NCI-H2081 treated with DMSO at 0.1 percent for 48 hours (cell line): Measurements from ENCODE around the gene VPS35.
A peak's percentile ranks its signal among the peaks of the same experiment; 100 is the strongest.
"Not testable (repeated sequence)": the region's sequence is repeated elsewhere in the genome, so short reads cannot be mapped to it uniquely, and the experiment has no call there.

Experiments used
- DNase-seq: peaks from one replicate; lab custom pipeline; 2025; lab: John Stamatoyannopoulos, UW

VPS35 gene

DNA sequence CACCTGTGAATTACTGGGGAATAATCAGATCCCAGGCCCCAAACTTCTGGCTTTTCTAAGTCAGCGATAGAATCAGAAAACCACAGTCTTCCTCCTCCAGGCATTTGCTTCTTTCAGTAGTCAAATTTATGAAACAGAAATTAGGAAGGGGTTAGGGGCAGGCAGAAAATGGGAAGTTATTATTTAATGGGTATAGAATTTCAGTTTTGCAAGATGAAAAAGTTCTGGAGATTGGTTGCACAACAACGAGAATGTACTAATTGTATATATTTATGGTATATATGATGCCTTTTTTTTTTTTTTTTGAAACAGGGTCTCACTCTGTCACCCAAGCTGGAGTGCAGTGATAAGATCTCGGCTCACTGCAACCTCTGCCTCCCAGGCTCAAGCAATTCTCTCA, 23.9 kb upstream of the VPS35 start:
- DNase-seq: no peak

DNA sequence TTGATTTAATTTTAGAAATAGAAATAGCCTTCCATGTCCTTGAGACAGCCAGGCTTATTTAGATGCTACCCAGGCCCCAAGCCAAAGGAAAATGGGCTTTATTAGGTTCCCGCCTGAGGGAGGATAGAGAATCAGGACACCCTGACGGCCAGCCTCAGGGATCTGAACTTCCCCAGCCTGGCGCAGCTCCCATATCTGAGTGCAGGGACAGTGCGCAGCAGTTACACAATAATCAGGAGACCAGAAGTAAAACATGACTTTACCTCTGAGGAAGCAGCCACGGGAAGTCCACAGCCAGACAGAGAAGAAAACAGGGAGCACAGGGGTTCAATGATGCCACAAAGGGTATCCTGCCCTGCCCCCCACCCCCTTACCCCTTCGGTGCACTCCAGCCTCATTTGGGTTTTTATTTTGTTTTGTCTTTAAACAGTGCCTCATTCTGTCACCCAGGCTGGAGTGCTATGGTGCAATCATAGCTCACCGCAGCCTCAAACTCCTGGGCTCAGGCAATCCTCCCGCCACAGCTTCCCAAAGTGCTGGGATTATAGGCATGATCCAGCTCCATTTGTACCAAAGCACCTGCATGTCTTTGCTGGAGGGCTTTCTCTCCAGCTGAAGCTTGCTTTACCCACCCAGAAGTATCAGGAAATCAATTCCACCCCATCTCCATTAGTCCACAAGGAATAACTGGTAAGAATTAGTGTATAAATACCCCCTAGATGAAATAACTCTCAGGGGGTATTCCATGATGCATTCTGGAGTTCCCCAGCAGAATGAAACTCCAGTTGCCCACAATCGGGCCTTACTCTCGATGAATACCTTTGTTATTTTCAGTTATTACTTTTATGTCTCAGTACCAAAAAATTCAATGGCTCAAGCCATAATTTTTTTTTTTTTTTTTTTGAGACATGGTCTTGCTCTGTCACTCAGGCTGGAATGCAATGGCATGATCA, 22.4 kb upstream of the VPS35 start:
- no peak for DNase-seq

DNA sequence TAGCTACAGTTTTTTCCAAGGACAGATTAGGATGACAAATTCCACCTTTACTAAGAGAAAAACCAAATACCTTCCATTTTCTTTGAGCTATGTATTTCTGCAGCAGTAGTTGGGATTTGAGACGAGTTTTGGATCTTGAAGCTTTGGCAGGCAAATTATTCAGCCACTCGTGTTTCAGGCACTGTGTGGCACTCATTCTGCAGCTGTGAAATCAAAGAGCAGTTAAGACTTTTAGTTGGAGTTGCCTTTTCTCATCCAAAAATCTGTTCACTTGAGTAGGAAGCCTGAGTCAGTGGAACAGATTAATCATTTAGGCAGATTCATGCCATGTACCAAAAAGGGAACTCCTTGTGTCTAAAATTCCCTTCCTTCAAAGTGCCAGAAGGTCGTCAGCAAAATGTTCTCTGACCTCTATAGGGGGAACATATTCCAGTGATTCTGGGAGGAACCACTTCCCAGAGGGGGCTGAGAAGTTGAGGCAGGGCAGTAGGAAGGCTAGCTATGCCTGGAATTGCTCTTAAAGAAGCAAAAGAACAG, 20.6 kb upstream of the VPS35 start:
- no peak for DNase-seq

GRCh38 chr16:46706642-46707041, 17.7 kb upstream of the VPS35 start:
- no peak for DNase-seq

GRCh38 chr16:46702030-46702429, 13.1 kb upstream of the VPS35 start:
- no peak for DNase-seq

DNA sequence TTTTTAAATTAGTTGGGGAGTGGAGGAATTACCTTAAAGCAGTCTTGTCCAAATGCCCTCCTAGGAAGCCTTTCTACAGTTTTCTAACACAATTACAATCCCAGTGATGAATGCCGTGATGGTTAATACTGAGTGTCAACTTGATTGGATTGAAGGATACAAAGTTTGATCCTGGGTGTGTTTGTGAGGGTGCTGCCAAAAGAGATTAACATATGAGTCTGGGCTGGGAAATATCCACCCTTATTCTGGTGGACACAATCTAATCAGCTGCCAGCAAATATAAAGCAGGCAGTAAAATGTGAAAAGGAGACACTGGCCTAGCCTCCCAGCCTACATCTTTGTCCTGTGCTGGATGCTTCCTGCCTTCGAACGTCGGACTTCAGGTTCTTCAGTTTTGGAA, 12.6 kb upstream of the VPS35 start:
- DNase-seq: no peak

DNA sequence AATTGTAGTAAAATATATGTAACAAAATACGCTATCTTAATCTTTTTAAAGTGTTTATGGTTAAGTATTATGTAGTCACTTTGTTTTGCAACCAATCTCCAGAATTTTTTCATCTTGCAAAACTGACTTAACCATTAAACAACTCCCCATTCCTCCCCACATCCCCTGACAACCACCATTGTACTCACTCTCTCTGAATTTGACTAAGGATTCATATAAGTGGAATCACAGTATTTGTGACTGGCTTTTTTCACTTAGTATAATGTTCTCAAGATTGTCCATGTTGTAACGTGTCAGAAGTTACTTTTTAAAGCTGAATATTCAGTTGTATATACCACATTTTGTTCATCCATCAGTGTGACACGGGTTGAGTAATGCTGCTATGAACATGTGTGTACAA, 11.1 kb upstream of the VPS35 start:
- DNase-seq: no peak

- DNase-seq: no peak
Measured at GRCh38 chr16:46696957-46697356, 8.0 kb upstream of the VPS35 start.

DNA sequence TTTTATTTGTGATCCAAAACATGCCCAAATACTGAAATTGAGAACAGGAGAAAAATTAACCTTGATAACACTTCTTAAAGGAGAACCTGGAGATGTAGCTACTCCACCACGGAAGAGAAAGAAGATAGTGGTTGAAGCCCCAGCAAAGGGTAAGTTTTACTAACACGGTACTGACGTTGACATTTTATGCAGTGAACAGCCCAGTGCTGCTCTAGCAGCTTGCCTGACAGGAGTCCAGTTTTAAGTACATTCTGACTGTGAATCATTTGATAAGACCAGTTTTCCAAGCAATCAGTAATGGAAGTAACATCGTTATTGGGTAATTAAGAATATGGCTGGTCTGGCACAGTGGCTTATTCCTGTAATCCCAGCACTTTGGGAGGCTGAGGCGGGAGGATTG, 7.0 kb upstream of the VPS35 start:
- DNase-seq: no peak

DNA sequence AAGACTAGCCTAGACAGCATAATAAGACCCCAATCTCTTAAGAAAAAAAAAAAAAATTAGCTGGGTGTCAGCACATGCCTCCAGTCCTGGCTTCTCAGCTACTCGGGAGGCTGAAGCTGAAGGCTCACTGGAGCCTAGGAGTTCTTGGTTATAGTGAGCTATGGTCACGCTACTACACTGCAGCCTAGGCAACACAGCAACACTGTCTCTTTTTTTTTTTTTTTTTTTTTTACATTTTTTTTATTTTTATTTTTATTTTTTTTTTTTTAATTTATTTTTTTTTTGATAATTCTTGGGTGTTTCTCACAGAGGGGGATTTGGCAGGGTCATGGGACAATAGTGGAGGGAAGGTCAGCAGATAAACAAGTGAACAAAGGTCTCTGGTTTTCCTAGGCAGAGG, 4.6 kb upstream of the VPS35 start:
- DNase-seq: no peak

GRCh38 chr16:46691726-46692125, 2.7 kb upstream of the VPS35 start:
- DNase-seq: no peak

DNA sequence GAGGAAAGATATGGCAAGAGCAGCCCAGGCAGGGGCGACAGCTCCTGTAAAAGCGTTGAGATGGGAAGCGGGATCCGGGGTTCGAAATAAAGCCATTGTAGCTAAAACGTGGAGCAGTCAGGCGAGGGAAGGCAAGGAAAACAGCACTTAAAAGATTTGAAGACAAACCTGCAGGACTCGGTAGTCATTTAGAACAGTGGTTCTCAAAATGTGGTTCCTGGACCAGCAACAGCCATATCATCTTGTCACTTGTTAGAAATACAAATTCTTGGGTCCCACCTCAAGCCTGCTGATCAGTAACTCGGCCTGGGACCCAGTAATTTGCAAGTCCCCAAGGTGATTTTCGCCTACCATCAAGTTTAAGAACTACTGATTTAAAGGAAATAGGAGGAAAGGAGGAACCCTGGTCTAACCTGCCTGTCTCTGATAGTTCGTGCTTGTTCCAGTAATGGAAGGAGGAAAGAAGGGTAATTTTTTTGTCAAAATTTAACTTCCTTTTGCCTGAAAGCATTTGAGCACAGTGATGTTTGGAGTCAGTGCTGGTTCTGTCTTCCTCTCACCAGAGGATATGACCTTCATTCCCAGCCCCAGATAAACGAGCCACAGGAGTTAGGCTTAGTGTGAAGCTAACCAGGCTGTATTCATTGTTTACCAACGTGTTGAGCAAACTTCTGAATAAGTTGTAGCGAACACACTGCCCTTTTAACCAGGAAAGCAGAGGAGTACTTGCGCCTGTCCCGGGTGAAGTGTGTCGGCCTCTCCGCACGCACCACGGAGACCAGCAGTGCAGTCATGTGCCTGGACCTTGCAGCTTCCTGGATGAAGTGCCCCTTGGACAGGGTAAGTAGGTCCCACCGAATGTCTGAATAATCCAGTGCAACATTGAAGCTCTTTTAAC, 1.6 kb upstream of the VPS35 start:
- no peak for DNase-seq

- peak; percentile 86 for DNase-seq
Measured at GRCh38 chr16:46689365-46690280, 645 bp upstream of the VPS35 start, which contains the start of gene ORC6. TSS of gene ORC6 (plus strand) at chr16:46689659. CDS start at chr16:46689706, 47 bp downstream.

DNA sequence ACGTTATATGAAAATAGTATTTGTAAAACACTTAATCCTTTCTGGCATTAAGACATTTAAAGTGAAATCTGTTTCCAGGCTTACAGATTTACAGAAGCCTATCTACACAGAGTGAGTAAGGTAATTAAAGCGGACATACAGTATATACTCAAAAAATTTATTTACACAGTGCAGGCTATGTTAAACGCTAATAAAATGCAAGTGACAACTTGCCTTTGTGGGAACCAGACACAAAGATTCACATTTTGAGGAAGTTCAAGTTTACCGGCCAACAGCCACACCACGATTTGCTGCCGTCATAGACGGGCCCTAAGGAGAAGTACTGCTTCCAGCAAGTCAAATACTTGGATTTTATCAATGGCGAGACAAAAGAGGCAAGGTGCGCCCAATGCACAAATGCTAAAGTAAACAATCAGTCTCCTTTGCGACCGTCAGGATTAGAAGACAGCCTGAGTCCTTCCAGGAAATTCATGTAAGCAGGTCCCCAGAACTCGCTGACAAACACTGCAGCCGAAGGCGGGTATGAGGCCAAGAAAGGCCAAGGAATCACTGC, 801 bp downstream of the VPS35 start:
- no peak for DNase-seq

- DNase-seq: no peak
Measured at GRCh38 chr16:46687486-46687885, 1.5 kb downstream of the VPS35 start.

GRCh38 chr16:46686815-46687473, 2.0 kb downstream of the VPS35 start:
- no peak for DNase-seq

DNA sequence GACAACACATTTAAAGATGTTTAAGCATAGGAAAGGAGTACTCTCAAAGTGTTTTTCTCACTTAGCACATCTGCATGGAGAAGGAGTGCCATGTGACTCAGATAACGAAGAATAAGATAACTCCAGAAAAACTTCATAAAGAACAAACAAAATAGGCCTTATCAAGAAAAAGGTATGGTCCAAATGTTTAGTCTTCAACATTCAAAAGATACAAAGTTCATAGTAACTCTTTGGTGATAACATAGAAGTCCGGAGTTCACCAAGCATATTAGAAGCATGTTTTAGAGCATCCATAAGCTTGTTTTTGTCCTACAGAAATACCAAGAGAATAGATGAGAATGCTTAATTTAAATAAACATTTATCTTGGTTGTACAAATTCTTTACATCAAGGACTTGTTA, 7.1 kb downstream of the VPS35 start:
- not testable (repeated sequence) for DNase-seq

- DNase-seq: not testable (repeated sequence)
Measured at GRCh38 chr16:46677943-46678342, 11.0 kb downstream of the VPS35 start.

DNA sequence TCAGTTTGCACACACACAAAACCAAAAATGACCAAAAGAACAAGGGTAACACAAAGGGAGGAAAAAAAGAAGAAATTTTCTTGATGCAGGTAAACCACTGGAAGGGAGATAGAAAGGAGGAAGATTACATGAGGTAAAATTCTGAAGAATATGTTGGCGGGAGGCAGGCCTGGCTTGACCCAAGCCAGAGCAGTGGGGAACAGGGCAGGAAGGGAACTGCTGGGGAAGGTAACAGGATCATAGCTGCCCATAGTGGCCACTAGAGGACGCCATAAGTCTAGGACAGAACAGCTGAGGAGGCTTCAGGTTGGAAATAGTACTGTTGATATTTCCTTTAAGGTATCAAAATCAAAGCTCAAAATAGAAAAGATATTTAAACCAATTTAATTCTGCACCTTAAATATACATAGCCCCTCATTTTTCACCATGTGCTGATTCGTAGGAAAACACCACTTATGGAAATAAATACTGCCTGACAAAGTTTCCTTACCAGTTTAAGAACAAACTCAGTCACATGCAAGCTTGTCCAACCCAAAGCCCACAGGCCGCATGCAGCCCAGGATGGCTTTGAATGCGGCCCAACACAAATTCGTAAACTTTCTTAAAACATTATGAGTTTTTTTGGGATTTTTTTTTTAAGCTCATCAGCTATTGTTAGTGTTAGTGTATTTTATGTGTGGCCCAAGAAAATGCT, 15.5 kb downstream of the VPS35 start:
- no peak for DNase-seq

DNA sequence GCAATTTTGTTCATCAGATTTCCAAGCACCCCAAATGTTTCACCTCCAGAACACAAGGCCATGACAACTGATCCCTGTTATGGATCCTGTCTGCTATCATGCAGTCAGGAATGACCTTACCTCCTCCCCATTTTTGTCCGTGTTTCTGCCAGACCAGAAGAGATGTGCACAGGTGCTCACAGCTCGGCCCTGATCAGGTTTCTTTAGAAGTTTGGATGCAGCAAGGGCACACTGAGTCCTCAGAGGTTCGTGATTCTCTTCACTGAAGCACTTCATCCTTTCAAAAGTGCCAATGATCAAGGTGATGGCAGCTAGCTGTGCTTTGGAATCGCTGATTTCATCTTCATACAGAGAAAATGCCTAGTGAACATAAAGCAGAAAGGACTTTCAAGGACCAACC, 26.9 kb downstream of the VPS35 start:
- no peak for DNase-seq
